Progenitor cell of endocrine pancreas (in vitro differentiated cells): ENCODE results near the gene OPA1. TPM values are rescaled to one million over a fixed set of nuclear protein-coding genes. Genes with fewer than 3 reads are reported as not detected.
A peak's percentile ranks its signal among the peaks of the same experiment; 100 is the strongest.

ENCODE experiments used
- DNase-seq: peaks from one replicate; pipeline ENCODE4 v3.0.0; 2021; ENCODE audit warnings: low spot score; ENCODE audit not compliant: unreplicated experiment
- H3K27ac Mint-ChIP-seq: 2 replicates; pipeline ENCODE4 v1.8.0; 2021; ENCODE audit warnings: mild to moderate bottlenecking, moderate library complexity, mixed read lengths
- H3K27me3 Mint-ChIP-seq: 2 replicates; pipeline ENCODE4 v1.8.0; 2021; ENCODE audit warnings: mixed read lengths
- H3K36me3 Mint-ChIP-seq: 2 replicates; pipeline ENCODE4 v1.8.0; 2022; ENCODE audit warnings: mixed read lengths; ENCODE audit not compliant: insufficient read depth
- H3K4me1 Mint-ChIP-seq: 2 replicates; pipeline ENCODE4 v1.8.0; 2021; ENCODE audit warnings: low read depth, mixed read lengths
- H3K4me3 Mint-ChIP-seq: 2 replicates; pipeline ENCODE4 v1.8.0; 2021; ENCODE audit warnings: low read depth, mild to moderate bottlenecking, moderate library complexity, mixed read lengths
- H3K9me3 Mint-ChIP-seq: 2 replicates; pipeline ENCODE4 v1.8.0; 2021; ENCODE audit warnings: low read depth, mixed read lengths
- total RNA-seq: library from RNA; stranded (reverse); gene quantifications from 2 replicates; pipeline ENCODE4 v1.2.1, GENCODE V29; 2021
- TF ChIP-seq, protein P1 (sequence below): fragments of 200-600 bp; sonication (generic); IDR thresholded peaks from one replicate; pipeline ENCODE4 v1.5.0; 2021; ENCODE audit warnings: antibody characterized with exemption, mild to moderate bottlenecking; ENCODE audit not compliant: unreplicated experiment

OPA1 gene
- total RNA-seq, 1 donor from 2014 or later: 60.8 TPM

DNA sequence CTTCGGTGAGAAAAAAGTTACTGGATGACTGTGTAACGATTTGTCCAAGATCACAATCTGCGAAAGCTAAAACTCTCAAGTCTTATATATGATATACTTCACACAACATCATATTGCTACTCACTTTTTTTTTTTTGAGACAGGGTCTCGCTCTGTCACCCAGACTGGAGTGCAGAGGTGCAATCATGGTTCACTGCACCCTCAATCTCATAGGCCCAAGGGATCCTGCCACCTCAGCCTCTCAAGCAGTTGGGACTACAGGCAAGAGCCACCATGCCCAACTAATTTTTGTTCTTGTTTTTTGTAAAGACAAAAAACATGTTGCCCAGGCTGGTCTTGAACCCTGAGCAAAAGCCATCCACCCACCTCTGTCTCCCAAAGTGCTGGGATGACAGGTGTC lies 32.9 kb upstream of the OPA1 start:
- no peak for DNase-seq
- H3K4me1 Mint-ChIP-seq: peaks cover 14% of the 10 kb centered on the region
- TF ChIP-seq, protein P1, sequence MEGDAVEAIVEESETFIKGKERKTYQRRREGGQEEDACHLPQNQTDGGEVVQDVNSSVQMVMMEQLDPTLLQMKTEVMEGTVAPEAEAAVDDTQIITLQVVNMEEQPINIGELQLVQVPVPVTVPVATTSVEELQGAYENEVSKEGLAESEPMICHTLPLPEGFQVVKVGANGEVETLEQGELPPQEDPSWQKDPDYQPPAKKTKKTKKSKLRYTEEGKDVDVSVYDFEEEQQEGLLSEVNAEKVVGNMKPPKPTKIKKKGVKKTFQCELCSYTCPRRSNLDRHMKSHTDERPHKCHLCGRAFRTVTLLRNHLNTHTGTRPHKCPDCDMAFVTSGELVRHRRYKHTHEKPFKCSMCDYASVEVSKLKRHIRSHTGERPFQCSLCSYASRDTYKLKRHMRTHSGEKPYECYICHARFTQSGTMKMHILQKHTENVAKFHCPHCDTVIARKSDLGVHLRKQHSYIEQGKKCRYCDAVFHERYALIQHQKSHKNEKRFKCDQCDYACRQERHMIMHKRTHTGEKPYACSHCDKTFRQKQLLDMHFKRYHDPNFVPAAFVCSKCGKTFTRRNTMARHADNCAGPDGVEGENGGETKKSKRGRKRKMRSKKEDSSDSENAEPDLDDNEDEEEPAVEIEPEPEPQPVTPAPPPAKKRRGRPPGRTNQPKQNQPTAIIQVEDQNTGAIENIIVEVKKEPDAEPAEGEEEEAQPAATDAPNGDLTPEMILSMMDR: no peak
- H3K9me3 Mint-ChIP-seq: no peaks in the 10 kb centered on the region
- H3K27me3 Mint-ChIP-seq: no peaks in the 10 kb centered on the region
- H3K27ac Mint-ChIP-seq: no peak overlapping the region
- H3K36me3 Mint-ChIP-seq: no peaks in the 10 kb centered on the region
- H3K4me3 Mint-ChIP-seq: no peak overlapping the region

DNA sequence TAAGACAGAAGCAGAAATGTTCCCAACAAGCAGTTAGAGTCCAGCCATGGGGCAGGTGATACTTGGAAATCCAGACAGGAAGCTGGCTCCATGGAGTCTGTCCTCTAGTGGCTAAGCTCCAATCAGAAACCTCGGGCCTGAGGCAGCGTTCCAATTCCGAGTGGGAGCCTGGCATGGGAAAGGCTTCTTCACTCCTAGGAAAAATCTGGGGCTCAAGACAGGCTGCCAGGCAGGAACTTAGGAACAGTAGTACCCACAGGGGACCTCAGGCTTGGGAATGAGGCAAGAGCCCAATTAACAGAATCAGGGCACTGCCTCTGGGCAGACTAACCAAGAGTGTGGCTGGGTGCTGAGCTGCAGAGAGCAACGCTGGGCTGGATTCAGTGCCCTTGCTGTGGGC lies 32.1 kb upstream of the OPA1 start:
- Mint-ChIP-seq H3K9me3 (no peaks in the 10 kb centered on the region), H3K4me1 (peaks cover 12% of the 10 kb centered on the region), H3K4me3 (no peak overlapping the region), H3K36me3 (no peaks in the 10 kb centered on the region), H3K27me3 (no peaks in the 10 kb centered on the region), H3K27ac (no peak overlapping the region)
- TF ChIP-seq, protein P1: no peak
- DNase-seq: no peak

DNA sequence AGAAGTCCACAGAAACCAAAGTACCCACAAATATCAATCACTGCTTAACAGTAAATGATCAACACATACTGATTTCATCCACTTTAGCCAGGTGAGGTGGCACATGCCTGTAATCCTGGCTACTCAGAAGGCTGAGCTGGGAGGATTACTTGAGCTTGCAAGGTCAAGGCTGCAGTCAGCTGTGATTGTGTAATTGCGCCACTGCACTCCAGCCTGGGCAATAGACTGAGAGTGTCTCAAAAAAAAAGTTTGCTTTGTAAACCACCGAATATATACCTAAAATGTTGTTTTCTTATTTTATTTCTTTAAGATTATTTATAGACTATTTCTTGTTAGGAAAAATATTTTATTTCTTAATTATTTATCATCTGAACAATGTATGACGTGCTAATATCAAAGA lies 29.6 kb upstream of the OPA1 start:
- no peaks in the 10 kb centered on the region for H3K9me3 Mint-ChIP-seq
- H3K4me3 Mint-ChIP-seq: no peak overlapping the region
- TF ChIP-seq, protein P1: no peak
- DNase-seq: no peak
- peaks cover 2% of the 10 kb centered on the region for H3K4me1 Mint-ChIP-seq
- H3K27me3 Mint-ChIP-seq: no peaks in the 10 kb centered on the region
- H3K36me3 Mint-ChIP-seq: no peaks in the 10 kb centered on the region
- H3K27ac Mint-ChIP-seq: no peak overlapping the region

DNA sequence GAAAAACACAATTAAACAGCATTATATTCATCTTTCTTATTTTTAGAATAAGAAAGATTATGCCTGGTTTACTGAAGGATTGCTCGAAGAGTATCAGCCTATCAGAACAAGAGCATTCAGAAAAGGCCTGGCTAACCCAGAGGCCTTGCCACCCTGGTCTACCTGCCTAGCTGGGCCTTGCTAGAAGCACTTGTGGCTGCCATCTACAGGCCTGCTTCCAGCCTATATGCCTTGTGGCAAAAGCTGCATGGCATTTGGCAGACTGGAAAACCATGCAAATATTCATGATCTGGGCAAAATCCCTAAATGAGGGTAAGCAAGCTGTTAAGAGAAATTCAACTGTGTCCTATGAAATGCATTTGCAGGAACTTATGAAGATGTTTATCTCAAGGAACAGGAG lies 29.0 kb upstream of the OPA1 start:
- H3K9me3 Mint-ChIP-seq: no peaks in the 10 kb centered on the region
- no peaks in the 10 kb centered on the region for H3K27me3 Mint-ChIP-seq
- TF ChIP-seq, protein P1: peak; percentile 24
- no peak overlapping the region for H3K4me3 Mint-ChIP-seq
- H3K4me1 Mint-ChIP-seq: peaks cover 2% of the 10 kb centered on the region
- no peaks in the 10 kb centered on the region for H3K36me3 Mint-ChIP-seq
- H3K27ac Mint-ChIP-seq: no peak overlapping the region
- DNase-seq: no peak

DNA sequence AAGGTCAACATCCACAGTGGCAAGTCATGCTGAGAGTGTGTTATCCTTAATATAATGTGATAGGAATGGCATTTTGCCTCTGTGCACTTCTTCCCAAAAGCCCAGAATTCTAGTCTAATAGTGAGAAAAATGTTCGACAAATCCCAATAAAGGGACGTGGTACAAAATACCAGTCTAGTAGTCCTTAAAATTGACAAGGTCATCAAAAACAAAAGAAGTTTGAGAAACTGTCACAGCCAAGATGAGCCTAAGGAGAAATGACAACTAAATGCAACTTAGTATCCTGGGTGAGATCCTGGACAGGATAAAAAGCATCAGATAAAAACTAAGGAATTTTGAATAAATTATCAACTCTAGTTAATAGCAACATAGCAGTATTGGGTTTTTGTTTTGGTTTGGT lies 23.9 kb upstream of the OPA1 start:
- Mint-ChIP-seq H3K4me1 (peaks cover 2% of the 10 kb centered on the region), H3K27me3 (no peaks in the 10 kb centered on the region), H3K27ac (no peak overlapping the region), H3K9me3 (no peaks in the 10 kb centered on the region), H3K36me3 (no peaks in the 10 kb centered on the region), H3K4me3 (no peak overlapping the region)
- DNase-seq: no peak
- TF ChIP-seq, protein P1: no peak
